22Rv1 (cell line): ENCODE data around the gene CYGB.

Source experiments
- CTCF ChIP-seq: fragments of 450-650 bp; IDR thresholded peaks from 2 replicates; pipeline ENCODE4 v1.5.1; 2017; ENCODE audit warnings: mild to moderate bottlenecking
- ZFX ChIP-seq: fragments of 450-650 bp; IDR thresholded peaks from 2 replicates; pipeline ENCODE4 v1.6.1; 2017; ENCODE audit warnings: antibody characterized with exemption, borderline replicate concordance

- TF ChIP-seq CTCF (no peak), ZFX (no peak)
Measured at GRCh38 chr17:76497699-76497978, 39.9 kb downstream of the CYGB start.
